H1 (cell line): ENCODE measurements around the gene CAMK2G. TPM values are rescaled to one million over a fixed set of nuclear protein-coding genes. Genes with fewer than 3 reads are reported as not detected.

Experiments
- CTCF ChIA-PET: fragments of 300-600 bp; sonication (Branson Sonifier 250); formaldehyde crosslinking; loops from one replicate; lab custom pipeline; 2021; ENCODE audit not compliant: partially characterized antibody; lab: Charles Lee
- POLR2A ChIA-PET: fragments of 300-600 bp; sonication (Branson Sonifier 250); formaldehyde crosslinking; loops from one replicate; lab custom pipeline; 2021; ENCODE audit warnings: inconsistent platforms; ENCODE audit not compliant: partially characterized antibody; lab: Charles Lee
- DNase-seq, 2 experiments: peaks; one replicate each; pipeline versions ENCODE4 v3.0.0 to v3.0.0-alpha.2; 2010 to 2022; ENCODE audit warnings: low spot score in 2 of 2, low read depth in 1 of 2, mixed read lengths in 1 of 2
- FAIRE-seq: peaks from 2 replicates; lab custom pipeline; 2011; peaks lifted over from hg19 to GRCh38; lab: Jason Lieb, UNC
- H2AFZ ChIP-seq: 2 replicates; pipeline ENCODE4 v1.8.1; 2012; ENCODE audit warnings: low read length, inconsistent platforms
- H2AK5ac ChIP-seq: 2 replicates; pipeline ENCODE4 v1.6.1; 2013; ENCODE audit warnings: low read depth, low read length
- H2BK120ac ChIP-seq: replicated peaks from 2 replicates; pipeline ENCODE3; 2013; ENCODE audit warnings: low read depth, low read length, inconsistent platforms
- H2BK12ac ChIP-seq: 2 replicates; pipeline ENCODE4 v1.6.1; 2013; ENCODE audit warnings: low read depth, low read length
- H2BK15ac ChIP-seq: 2 replicates; pipeline ENCODE4 v1.6.1; 2013; ENCODE audit warnings: low read length
- H2BK20ac ChIP-seq: 2 replicates; pipeline ENCODE4 v1.6.1; 2013; ENCODE audit warnings: low read length
- H2BK5ac ChIP-seq: 2 replicates; pipeline ENCODE4 v1.6.1; 2013; ENCODE audit warnings: low read depth, low read length
- H3K14ac ChIP-seq: 2 replicates; pipeline ENCODE4 v1.6.1; 2013; ENCODE audit warnings: inconsistent platforms; ENCODE audit not compliant: insufficient read length
- H3K18ac ChIP-seq: 2 replicates; pipeline ENCODE4 v1.6.1; 2013; ENCODE audit warnings: low read length; ENCODE audit errors: extremely low read depth
- H3K23ac ChIP-seq: 2 replicates; pipeline ENCODE4 v1.6.1; 2013; ENCODE audit warnings: inconsistent platforms; ENCODE audit not compliant: insufficient read length
- H3K23me2 ChIP-seq: 2 replicates; pipeline ENCODE4 v1.6.1; 2013; ENCODE audit warnings: low read depth, low read length
- H3K27ac ChIP-seq: 2 replicates; pipeline ENCODE4 v1.6.1; 2011; ENCODE audit warnings: low read depth, low read length, inconsistent platforms
- H3K27me3 ChIP-seq, 4 experiments: replicated peaks in 1 of 4; 1 replicate in 1 of 4; 2 replicates in 3 of 4; pipeline versions ENCODE4 v1.6.1 to v1.8.1; 2011 to 2013; ENCODE audit warnings: low read length in 3 of 4, mild to moderate bottlenecking in 3 of 4, inconsistent platforms in 2 of 4, mixed read lengths in 2 of 4, moderate library complexity in 1 of 4; ENCODE audit not compliant: control insufficient read depth in 3 of 4, insufficient read depth in 3 of 4; ENCODE audit errors: extremely low read depth in 1 of 4
- H3K36me3 ChIP-seq, 4 experiments: 2 replicates each; pipeline versions ENCODE4 v1.6.1 to v1.8.1; 2011 to 2013; ENCODE audit warnings: mild to moderate bottlenecking in 4 of 4, low read length in 3 of 4, moderate library complexity in 2 of 4, control low read depth in 1 of 4, inconsistent platforms in 1 of 4; ENCODE audit not compliant: insufficient read depth in 4 of 4, control insufficient read depth in 2 of 4
- H3K4ac ChIP-seq: replicated peaks from 2 replicates; pipeline ENCODE3; 2013; ENCODE audit warnings: low read length, low read depth, mixed read lengths, inconsistent platforms; ENCODE audit not compliant: insufficient read length
- H3K4me1 ChIP-seq, 4 experiments: replicated peaks in 1 of 4; 1 replicate in 1 of 4; 2 replicates in 3 of 4; pipeline versions ENCODE4 v1.6.1 to v1.8.1; 2011 to 2013; ENCODE audit warnings: low read length in 3 of 4, inconsistent platforms in 2 of 4, mixed read lengths in 1 of 4; ENCODE audit not compliant: insufficient read depth in 4 of 4, control insufficient read depth in 3 of 4
- H3K4me2 ChIP-seq, 2 experiments: 2 replicates each; pipeline versions ENCODE4 v1.6.1 to v1.8.1; 2011 to 2013; ENCODE audit warnings: low read depth in 2 of 2, low read length in 2 of 2, control low read depth in 1 of 2, inconsistent platforms in 1 of 2, mild to moderate bottlenecking in 1 of 2; ENCODE audit not compliant: insufficient read depth in 1 of 2
- H3K4me3 ChIP-seq, 4 experiments: fragments of 200-600, 300-600 bp in 1 of 4; sonication (generic), shearing (Covaris generic), sonication (Bioruptor Twin) in 1 of 4; 2 replicates each; pipeline versions ENCODE4 v1.5.1 to v1.8.1; 2011 to 2016; ENCODE audit warnings: low read length in 4 of 4, low read depth in 3 of 4, control low read depth in 2 of 4, inconsistent platforms in 2 of 4, mild to moderate bottlenecking in 2 of 4, mixed read lengths in 1 of 4, moderate library complexity in 1 of 4; ENCODE audit not compliant: insufficient read depth in 2 of 4; ENCODE audit errors: extremely low read depth in 1 of 4
- H3K56ac ChIP-seq: replicated peaks from 2 replicates; pipeline ENCODE3; 2013; ENCODE audit warnings: low read depth, mild to moderate bottlenecking, mixed read lengths, low read length, inconsistent platforms; ENCODE audit not compliant: insufficient read length
- H3K79me1 ChIP-seq: 2 replicates; pipeline ENCODE4 v1.6.1; 2013; ENCODE audit warnings: low read depth, low read length, control low read depth
- H3K79me2 ChIP-seq, 2 experiments: 2 replicates each; pipeline versions ENCODE4 v1.6.1 to v1.8.1; 2012 to 2013; ENCODE audit warnings: low read length in 2 of 2, mild to moderate bottlenecking in 2 of 2, inconsistent platforms in 1 of 2; ENCODE audit not compliant: insufficient read depth in 2 of 2, control insufficient read depth in 1 of 2
- H3K9ac ChIP-seq, 4 experiments: replicated peaks in 1 of 4; 1 replicate in 1 of 4; 2 replicates in 3 of 4; pipeline versions ENCODE4 v1.6.1 to v1.8.1; 2011 to 2013; ENCODE audit warnings: low read depth in 3 of 4, low read length in 3 of 4, control low read depth in 2 of 4, mild to moderate bottlenecking in 2 of 4, moderate library complexity in 2 of 4, inconsistent platforms in 1 of 4; ENCODE audit errors: extremely low read depth in 1 of 4
- H3K9me3 ChIP-seq, 2 experiments: 2 replicates each; pipeline versions ENCODE4 v1.6.1 to v1.8.1; 2012 to 2013; ENCODE audit warnings: mild to moderate bottlenecking in 2 of 2, moderate library complexity in 2 of 2, control low read depth in 1 of 2, inconsistent platforms in 1 of 2, low read depth in 1 of 2, low read length in 1 of 2, mixed read lengths in 1 of 2; ENCODE audit not compliant: insufficient read depth in 2 of 2
- H4K20me1 ChIP-seq, 2 experiments: replicated peaks in 1 of 2; 2 replicates each; pipeline versions ENCODE3 to v1.8.1; 2011 to 2013; ENCODE audit warnings: inconsistent platforms in 2 of 2, low read length in 2 of 2, mild to moderate bottlenecking in 1 of 2; ENCODE audit not compliant: insufficient read depth in 2 of 2, control insufficient read depth in 1 of 2
- H4K5ac ChIP-seq: 2 replicates; pipeline ENCODE4 v1.6.1; 2013; ENCODE audit warnings: low read length, low read depth, mixed read lengths, inconsistent platforms; ENCODE audit not compliant: insufficient read length
- H4K8ac ChIP-seq: 2 replicates; pipeline ENCODE4 v1.8.0; 2013; ENCODE audit warnings: mild to moderate bottlenecking, moderate library complexity, low read length, inconsistent platforms; ENCODE audit not compliant: insufficient read depth; ENCODE audit errors: extremely low read depth
- H4K91ac ChIP-seq: replicated peaks from 2 replicates; pipeline ENCODE3; 2013; ENCODE audit warnings: low read length, mixed read lengths, inconsistent platforms; ENCODE audit not compliant: insufficient read length
- ATF2 ChIP-seq: IDR thresholded peaks from 2 replicates; pipeline ENCODE4 v1.6.1; 2012; ENCODE audit warnings: low read length, inconsistent platforms
- BACH1 ChIP-seq: IDR thresholded peaks from 2 replicates; pipeline ENCODE4 v1.6.1; 2012; ENCODE audit warnings: low read length, improper control_type of control experiment
- HDAC6 ChIP-seq: IDR thresholded peaks from one replicate; pipeline ENCODE4 v1.7.1; 2012; ENCODE audit warnings: low read depth, mild to moderate bottlenecking, inconsistent platforms, low read length, moderate library complexity
- KDM5A ChIP-seq: fragments of 200-600 bp; IDR thresholded peaks from 2 replicates; pipeline ENCODE4 v1.7.1; 2012; ENCODE audit warnings: mild to moderate bottlenecking, low read length, inconsistent platforms, mixed read lengths
- PHF8 ChIP-seq: fragments of 200-600 bp; sonication (generic); conservative IDR thresholded peaks from 2 replicates; pipeline ENCODE4 v1.7.1; 2012; ENCODE audit warnings: low read depth, mild to moderate bottlenecking, inconsistent platforms, low read length, moderate library complexity
- POLR2A ChIP-seq, 2 experiments: IDR thresholded peaks; 1 replicate in 1 of 2; 2 replicates in 1 of 2; pipeline ENCODE4 v1.6.1; 2011; ENCODE audit warnings: low read depth in 2 of 2, low read length in 2 of 2, mild to moderate bottlenecking in 2 of 2; ENCODE audit errors: control extremely low read depth in 1 of 2
- POLR2AphosphoS5 ChIP-seq: IDR thresholded peaks from 2 replicates; pipeline ENCODE4 v1.6.1; 2011; ENCODE audit warnings: low read depth, low read length
- POU5F1 ChIP-seq: IDR thresholded peaks from 2 replicates; pipeline ENCODE4 v1.6.1; 2011; ENCODE audit warnings: low read depth, mild to moderate bottlenecking, low read length, moderate library complexity
- SP4 ChIP-seq: IDR thresholded peaks from 2 replicates; pipeline ENCODE4 v1.6.1; 2012; ENCODE audit warnings: low read length, inconsistent platforms
- SUZ12 ChIP-seq: fragments of 200-600 bp; sonication (generic); IDR thresholded peaks from 2 replicates; pipeline ENCODE4 v1.6.1; 2012; ENCODE audit warnings: mild to moderate bottlenecking, inconsistent platforms, low read length, moderate library complexity, mixed read lengths
- TAF7 ChIP-seq: optimal IDR thresholded peaks from 2 replicates; pipeline ENCODE3; 2011; ENCODE audit warnings: low read depth, mild to moderate bottlenecking, inconsistent platforms, low read length, moderate library complexity, borderline replicate concordance
- YY1 ChIP-seq: IDR thresholded peaks from 2 replicates; pipeline ENCODE4 v1.6.1; 2011; ENCODE audit warnings: low read depth, mild to moderate bottlenecking, low read length
- WGBS, 2 experiments: shearing (Covaris generic) in 1 of 2; methylation state at CpG; one replicate each; pipeline versions ENCODE4 v1.1.6 to v1.1.7; 2013 to 2015; ENCODE audit warnings: low lambda C conversion rate in 2 of 2, mixed read lengths in 2 of 2, inconsistent platforms in 1 of 2, low coverage in 1 of 2, missing lambda C conversion rate in 1 of 2; ENCODE audit not compliant: insufficient replicate concordance in 2 of 2, insufficient coverage in 1 of 2, insufficient read length in 1 of 2; ENCODE audit errors: extremely low coverage in 1 of 2, missing lambda C conversion rate in 1 of 2; 5-methylcytosine and 5-hydroxymethylcytosine counted together
- polyA plus RNA-seq, 7 experiments: library from polyadenylated mRNA; depleted of rRNA in 3 of 7; stranded (reverse) in 5 of 7; unstranded in 2 of 7; fragments of >200 nt in 5 of 7; fragments of 200-250 nt in 2 of 7; gene quantifications; 1 replicate in 5 of 7; 2 replicates in 1 of 7; 4 replicates in 1 of 7; pipeline versions ENCODE4 v1.2.1 to v1.2.3, GENCODE V29; 2011 to 2013; ENCODE audit warnings: missing spikeins in 2 of 7, mixed read lengths in 2 of 7
- total RNA-seq: library from RNA; stranded (reverse); fragmentation: NEBNext Ultra II Directional; extraction: Animal tissue kit (Norgen Biotek cat#: 25700); gene quantifications from 2 replicates; pipeline ENCODE4 v1.2.1, GENCODE V29; 2021

CAMK2G gene
- total and polyA plus RNA-seq, 2 of the 8 experiments (the other 6 are each of a cell fraction or from before 2014, with no cell fraction given) = 28.9 to 31.7 TPM

- ChIA-PET CTCF (interaction anchor here (0.6 to 27.0 kb wide), 13 partner anchors 9 to 211 kb away, joined by 3 to 681 read pairs (median 3); partner anchors contain the start of gene PLAU), POLR2A (interaction anchor here (1.0 to 2.1 kb wide), 6 partner anchors 14 to 73 kb away, joined by 3 to 7 read pairs (median 4); partner anchors contain the start of gene PLAU)
- Histone ChIP-seq H3K4me3 (no peak overlapping the region), H2AK5ac (no peak overlapping the region), H3K23me2 (no peaks in the 10 kb centered on the region), H3K36me3 (no peaks in the 10 kb centered on the region), H2BK5ac (no peak overlapping the region), H4K91ac (no peak overlapping the region), H3K9me3 (no peaks in the 10 kb centered on the region), H3K18ac (no peak overlapping the region), H3K9ac (no peak overlapping the region), H2BK15ac (peak overlapping the region; percentile 54; the same call in 1 of the 2 replicates), H3K4ac (no peak overlapping the region), H3K27ac (no peak overlapping the region), H2BK12ac (0 out of 2 replicates have a peak overlapping the region, but pooled peaks have one; percentile 39), H3K56ac (no peak overlapping the region), H3K14ac (no peak overlapping the region), H3K27me3 (no peaks in the 10 kb centered on the region), H3K79me2 (no peaks in the 10 kb centered on the region), H3K23ac (no peak overlapping the region), H2BK120ac (no peak overlapping the region), H2AFZ (0 out of 2 replicates have a peak overlapping the region, but pooled peaks have one; percentile 4), H2BK20ac (0 out of 2 replicates have a peak overlapping the region, but pooled peaks have one; percentile 13), H3K79me1 (no peaks in the 10 kb centered on the region), H4K20me1 (no peaks in the 10 kb centered on the region), H3K4me1 (peaks cover 0 to 6% (median 3%) of the 10 kb centered on the region in 4 experiments; a peak in 4 of 7 replicates), H4K8ac (no peak overlapping the region), H3K4me2 (no peak overlapping the region), H4K5ac (no peak overlapping the region)
- 75% methylated on average over 10 of the region's 10 CpGs; no CpG with 5 or more reads in 1 of the 2 experiments for WGBS, 2 experiments
- FAIRE-seq (no peak), DNase-seq (no peak)
- TF ChIP-seq POU5F1 = no peak
- no peak for TF ChIP-seq PHF8
- TF ChIP-seq HDAC6 = no peak
- no peak for TF ChIP-seq TAF7
- no peak for TF ChIP-seq YY1
- no peak for TF ChIP-seq POLR2A (IDR thresholded peaks at IDR 0.05; ENCODE audit: control extremely low read depth in 1 of 2, low read depth in 2 of 2, low read length in 2 of 2)
- TF ChIP-seq POLR2AphosphoS5 = no peak
- TF ChIP-seq SP4 = no peak
- no peak for TF ChIP-seq ATF2
- TF ChIP-seq BACH1 = no peak
- no peak for TF ChIP-seq KDM5A
- no peak for TF ChIP-seq SUZ12
Observed at GRCh38 chr10:73892310-73893030, 18.1 kb upstream of the CAMK2G start.
